ENCODE measurements around the gene TMEM150B. TPM values are rescaled to one million over a fixed set of nuclear protein-coding genes. Genes with fewer than 3 reads are reported as not detected.

TMEM150B gene
- total RNA-seq, 2 experiments from 2014 or later: not detected

GRCh38 chr19:55289117-55289796 is 35.9 kb downstream of the TMEM150B start:
- POLR2A ChIA-PET: no interaction called here

GRCh38 chr19:55287361-55288079 is 37.6 kb downstream of the TMEM150B start:
- ChIA-PET CTCF (interaction anchor here (1.8 to 2.5 kb wide), 2 partner anchors 14 to 15 kb away, joined by 6 to 9 read pairs; no protein-coding TSS in a partner anchor), POLR2A (interaction anchor here (0.6 kb wide), 1 partner anchor 14 kb away, joined by 3 read pairs; no protein-coding TSS in a partner anchor)
- no peaks in the 10 kb centered on the region for H3K27me3 Mint-ChIP-seq
- no peak for DNase-seq
- H3K4me1 Mint-ChIP-seq (ENCODE audit: low read depth): peaks cover 9% of the 10 kb centered on the region
- no peak overlapping the region for H3K4me3 Mint-ChIP-seq
- H3K36me3 Mint-ChIP-seq: no peaks in the 10 kb centered on the region
- intact Hi-C loops (cut with micrococcal nuclease): no loop called here
- no peaks in the 10 kb centered on the region for H3K9me3 Mint-ChIP-seq
- no peak overlapping the region for H3K27ac Mint-ChIP-seq

More at GRCh38 chr19:55289117-55289796, 35.9 kb downstream of the TMEM150B start:
- Mint-ChIP-seq H3K36me3 (no peaks in the 10 kb centered on the region), H3K4me3 (no peak overlapping the region), H3K4me1 (ENCODE audit: low read depth) (no peaks in the 10 kb centered on the region), H3K27me3 (no peaks in the 10 kb centered on the region), H3K9me3 (no peaks in the 10 kb centered on the region), H3K27ac (no peak overlapping the region)
- intact Hi-C loops (cut with micrococcal nuclease): no loop called here
- DNase-seq: no peak
- CTCF ChIA-PET: interaction anchor here (1.8 to 2.5 kb wide), 2 partner anchors 12 to 14 kb away, joined by 6 to 9 read pairs; no protein-coding TSS in a partner anchor

GRCh38 chr19:55285229-55285890 is 39.8 kb downstream of the TMEM150B start:
- intact Hi-C loops (cut with micrococcal nuclease): no loop called here
- Mint-ChIP-seq H3K4me3 (no peak overlapping the region), H3K27me3 (no peaks in the 10 kb centered on the region), H3K9me3 (no peaks in the 10 kb centered on the region), H3K4me1 (ENCODE audit: low read depth) (peaks cover 16% of the 10 kb centered on the region), H3K27ac (no peak overlapping the region), H3K36me3 (no peaks in the 10 kb centered on the region)
- ChIA-PET POLR2A (no interaction called here), CTCF (interaction anchor here (0.7 kb wide), 1 partner anchor 76 kb away, joined by 3 read pairs; no protein-coding TSS in a partner anchor)
- no peak for DNase-seq

- no peak for DNase-seq
- Mint-ChIP-seq H3K4me3 (no peak overlapping the region), H3K4me1 (ENCODE audit: low read depth) (peaks cover 21% of the 10 kb centered on the region), H3K9me3 (no peaks in the 10 kb centered on the region), H3K36me3 (no peaks in the 10 kb centered on the region), H3K27ac (no peak overlapping the region), H3K27me3 (no peaks in the 10 kb centered on the region)
- ChIA-PET CTCF (no interaction called here), POLR2A (no interaction called here)
- intact Hi-C loops (cut with micrococcal nuclease): no loop called here
Observed at GRCh38 chr19:55284405-55285058, 40.6 kb downstream of the TMEM150B start.

- ChIA-PET CTCF (no interaction called here), POLR2A (no interaction called here)
- H3K9me3 Mint-ChIP-seq: no peaks in the 10 kb centered on the region
- H3K27me3 Mint-ChIP-seq: no peaks in the 10 kb centered on the region
- H3K27ac Mint-ChIP-seq: no peak within 1 kb of the TSS
- DNase-seq: peak; percentile 63
- peak within 1 kb of the TSS; percentile 23 for H3K4me3 Mint-ChIP-seq
- intact Hi-C loops (cut with micrococcal nuclease): no loop called here
- H3K4me1 Mint-ChIP-seq (ENCODE audit: low read depth): peaks cover 24% of the 10 kb centered on the region
- H3K36me3 Mint-ChIP-seq: no peaks in the 10 kb centered on the region
Observed at GRCh38 chr19:55283548-55284377, 41.4 kb downstream of the TMEM150B start, which contains the start of gene BRSK1. TSS of gene BRSK1 (plus strand) at chr19:55283997. CDS start at chr19:55284443, 446 bp downstream.

GRCh38 chr19:55279770-55280643 is 45.1 kb downstream of the TMEM150B start, which contains the start of gene HSPBP1:
TSS of gene HSPBP1 (minus strand) at chr19:55280110. CDS start at chr19:55279608, 502 bp downstream.
- DNase-seq: peak; percentile 98
- ChIA-PET POLR2A (interaction anchor here (0.7 to 1.7 kb wide), 6 partner anchors 21 to 196 kb away, joined by 3 to 18 read pairs (median 5); partner anchors contain the start of genes KMT5C, PPP6R1, TMEM238 and ZNF628), CTCF (interaction anchor here (0.8 to 1.7 kb wide), 3 partner anchors 12 to 104 kb away, joined by 4 to 5 read pairs (median 5); partner anchors contain the start of gene TMEM238)
- Mint-ChIP-seq H3K9me3 (no peaks in the 10 kb centered on the region), H3K27ac (peak within 1 kb of the TSS; percentile 84), H3K36me3 (peaks cover 10% of the 10 kb centered on the region), H3K27me3 (no peaks in the 10 kb centered on the region), H3K4me3 (peak within 1 kb of the TSS; percentile 93), H3K4me1 (ENCODE audit: low read depth) (peaks cover 42% of the 10 kb centered on the region)
- intact Hi-C loops (cut with micrococcal nuclease): loop anchor here (1.0 kb wide), 2 partner anchors 21 to 59 kb away; partner anchors contain the start of genes KMT5C and PPP6R1

- Mint-ChIP-seq H3K4me3 (peak overlapping the region; percentile 93), H3K36me3 (peaks cover 10% of the 10 kb centered on the region), H3K27ac (peak overlapping the region; percentile 84), H3K4me1 (ENCODE audit: low read depth) (peaks cover 42% of the 10 kb centered on the region), H3K27me3 (no peaks in the 10 kb centered on the region), H3K9me3 (no peaks in the 10 kb centered on the region)
- ChIA-PET CTCF (interaction anchor here (1.6 to 1.7 kb wide), 2 partner anchors 13 to 23 kb away, joined by 5 to 8 read pairs; no protein-coding TSS in a partner anchor), POLR2A (interaction anchor here (1.1 to 1.7 kb wide), 3 partner anchors 20 to 130 kb away, joined by 4 to 18 read pairs (median 17); partner anchors contain the start of gene PPP6R1)
- intact Hi-C loops (cut with micrococcal nuclease): no loop called here
- DNase-seq: no peak
Observed at GRCh38 chr19:55279340-55279739, 45.8 kb downstream of the TMEM150B start.

GRCh38 chr19:55278391-55279135 is 46.6 kb downstream of the TMEM150B start:
- POLR2A ChIA-PET: no interaction called here
- CTCF ChIA-PET: interaction anchor here (1.6 kb wide), 1 partner anchor 23 kb away, joined by 8 read pairs; no protein-coding TSS in a partner anchor
- peaks cover 40% of the 10 kb centered on the region for H3K4me1 Mint-ChIP-seq (ENCODE audit: low read depth)

GRCh38 chr19:55277494-55277893 is 47.6 kb downstream of the TMEM150B start:
- H3K4me3 Mint-ChIP-seq: no peak overlapping the region
- no peak for DNase-seq
- intact Hi-C loops (cut with micrococcal nuclease): no loop called here
- H3K36me3 Mint-ChIP-seq: peaks cover 22% of the 10 kb centered on the region
- POLR2A ChIA-PET: no interaction called here
- H3K4me1 Mint-ChIP-seq (ENCODE audit: low read depth): peaks cover 33% of the 10 kb centered on the region
- H3K9me3 Mint-ChIP-seq: no peaks in the 10 kb centered on the region
- peak overlapping the region; percentile 43 for H3K27ac Mint-ChIP-seq
- H3K27me3 Mint-ChIP-seq: no peaks in the 10 kb centered on the region
- CTCF ChIA-PET: interaction anchor here (0.8 to 1.6 kb wide), 2 partner anchors 24 to 226 kb away, joined by 4 to 8 read pairs; no protein-coding TSS in a partner anchor

More at GRCh38 chr19:55278391-55279135, 46.6 kb downstream of the TMEM150B start:
- peak overlapping the region; percentile 93 for H3K4me3 Mint-ChIP-seq
- no peak for DNase-seq
- intact Hi-C loops (cut with micrococcal nuclease): no loop called here
- peaks cover 13% of the 10 kb centered on the region for H3K36me3 Mint-ChIP-seq
- H3K27me3 Mint-ChIP-seq: no peaks in the 10 kb centered on the region
- no peaks in the 10 kb centered on the region for H3K9me3 Mint-ChIP-seq
- H3K27ac Mint-ChIP-seq: no peak overlapping the region
